Tibial artery (tissue), 4 donors: ENCODE results near the gene MKRN2OS.

Source experiments
- DNase-seq, 2 donors: peaks; one replicate each; pipeline ENCODE4 v3.0.0-alpha.2; 2019
- H3K27ac ChIP-seq, 2 donors: fragments of 200-600 bp; sonication (generic) in 1 of 2; 1 replicate in 1 of 2; 2 replicates in 1 of 2; pipeline ENCODE4 v1.5.1; 2018 to 2019; ENCODE audit warnings: mild to moderate bottlenecking in 1 of 2
- H3K27me3 ChIP-seq, 2 donors: fragments of 200-600 bp; sonication (generic) in 1 of 2; one replicate each; pipeline versions ENCODE4 v1.5.1 to v1.6.0; 2016 to 2019
- H3K36me3 ChIP-seq, 3 donors: fragments of 200-600 bp; sonication (generic) in 2 of 3; one replicate each; pipeline ENCODE4 v1.5.1; 2016 to 2019; ENCODE audit warnings: mild to moderate bottlenecking in 2 of 3
- H3K4me1 ChIP-seq, 4 donors: fragments of 200-600 bp; sonication (generic) in 2 of 4; 1 replicate in 3 of 4; 2 replicates in 1 of 4; pipeline ENCODE4 v1.5.1; 2016 to 2019
- H3K4me3 ChIP-seq, 2 donors: fragments of 200-600 bp; sonication (generic) in 1 of 2; 1 replicate in 1 of 2; 2 replicates in 1 of 2; pipeline ENCODE4 v1.5.1; 2018 to 2019; ENCODE audit warnings: mild to moderate bottlenecking in 2 of 2
- H3K9me3 ChIP-seq, 3 donors: fragments of 200-600 bp; sonication (generic) in 1 of 3; one replicate each; pipeline ENCODE4 v1.5.1; 2016 to 2019
- intact Hi-C: fragments of 100-400 bp; cut with DNase I; formaldehyde crosslinking; loops from one replicate; pipeline ENCODE4 v1.15.0; 2023; ENCODE audit warnings: low total_unique reads
- TF ChIP-seq, protein P1 (sequence below), 2 experiments: fragments of 200-600 bp in 1 of 2; fragments of 450-650 bp in 1 of 2; IDR thresholded peaks; one replicate each; pipeline ENCODE4 v1.5.1; 2017 to 2019; ENCODE audit warnings: antibody characterized with exemption in 2 of 2, mild to moderate bottlenecking in 1 of 2, moderate library complexity in 1 of 2

Gene MKRN2OS

DNA sequence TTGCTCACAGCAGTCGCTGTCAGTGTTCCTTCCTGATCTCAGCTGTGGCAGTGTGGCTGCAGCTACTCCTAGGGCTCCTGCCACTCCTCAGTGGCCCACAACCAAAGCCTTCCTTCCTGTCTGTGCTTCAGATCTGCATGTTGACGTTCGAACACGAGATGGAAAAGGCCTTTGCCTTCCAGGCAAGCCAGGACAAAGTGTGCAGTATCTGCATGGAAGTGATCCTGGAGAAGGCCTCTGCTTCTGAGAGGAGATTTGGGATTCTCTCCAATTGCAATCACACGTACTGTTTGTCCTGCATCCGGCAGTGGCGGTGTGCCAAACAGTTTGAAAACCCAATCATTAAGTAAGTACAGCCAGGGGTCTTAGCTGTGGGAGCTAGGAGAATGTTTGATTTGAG is 29.4 kb upstream of the MKRN2OS start:
- no peak for DNase-seq
- Histone ChIP-seq H3K27ac (no peak overlapping the region), H3K36me3 (peaks cover 79 to 100% (median 99%) of the 10 kb centered on the region in 3 donors), H3K4me3 (no peak overlapping the region), H3K4me1 (no peaks in the 10 kb centered on the region), H3K27me3 (no peaks in the 10 kb centered on the region), H3K9me3 (no peaks in the 10 kb centered on the region)
- TF ChIP-seq, protein P1, sequence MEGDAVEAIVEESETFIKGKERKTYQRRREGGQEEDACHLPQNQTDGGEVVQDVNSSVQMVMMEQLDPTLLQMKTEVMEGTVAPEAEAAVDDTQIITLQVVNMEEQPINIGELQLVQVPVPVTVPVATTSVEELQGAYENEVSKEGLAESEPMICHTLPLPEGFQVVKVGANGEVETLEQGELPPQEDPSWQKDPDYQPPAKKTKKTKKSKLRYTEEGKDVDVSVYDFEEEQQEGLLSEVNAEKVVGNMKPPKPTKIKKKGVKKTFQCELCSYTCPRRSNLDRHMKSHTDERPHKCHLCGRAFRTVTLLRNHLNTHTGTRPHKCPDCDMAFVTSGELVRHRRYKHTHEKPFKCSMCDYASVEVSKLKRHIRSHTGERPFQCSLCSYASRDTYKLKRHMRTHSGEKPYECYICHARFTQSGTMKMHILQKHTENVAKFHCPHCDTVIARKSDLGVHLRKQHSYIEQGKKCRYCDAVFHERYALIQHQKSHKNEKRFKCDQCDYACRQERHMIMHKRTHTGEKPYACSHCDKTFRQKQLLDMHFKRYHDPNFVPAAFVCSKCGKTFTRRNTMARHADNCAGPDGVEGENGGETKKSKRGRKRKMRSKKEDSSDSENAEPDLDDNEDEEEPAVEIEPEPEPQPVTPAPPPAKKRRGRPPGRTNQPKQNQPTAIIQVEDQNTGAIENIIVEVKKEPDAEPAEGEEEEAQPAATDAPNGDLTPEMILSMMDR (IDR thresholded peaks at IDR 0.05) = no peak
- intact Hi-C loops = no loop called here

DNA sequence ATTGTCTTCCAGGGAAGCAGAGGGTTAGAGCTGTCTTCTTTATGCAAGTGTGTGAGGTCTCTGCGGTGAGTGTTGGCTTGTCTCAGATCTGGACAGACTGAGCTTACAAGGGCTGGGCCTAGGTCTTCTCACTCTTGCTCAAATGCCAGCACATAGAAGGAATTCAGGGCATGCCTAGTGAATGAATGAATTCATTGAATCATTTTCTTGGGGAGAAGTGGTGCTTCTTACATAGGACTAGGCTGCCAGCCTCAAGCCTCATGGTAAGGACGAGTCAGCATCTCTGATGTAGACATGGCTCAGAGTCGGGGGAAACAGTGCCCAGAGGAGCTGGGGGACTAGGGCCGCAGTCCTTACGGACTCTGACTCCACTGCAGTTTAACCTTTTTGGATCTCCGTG is 28.8 kb upstream of the MKRN2OS start:
- DNase-seq = no peak
- TF ChIP-seq, protein P1 (IDR thresholded peaks at IDR 0.05) = no peak
- Histone ChIP-seq H3K27ac (no peak overlapping the region), H3K36me3 (peaks cover 83 to 100% (median 97%) of the 10 kb centered on the region in 3 donors), H3K4me1 (no peaks in the 10 kb centered on the region), H3K27me3 (no peaks in the 10 kb centered on the region), H3K4me3 (no peak overlapping the region), H3K9me3 (no peaks in the 10 kb centered on the region)
- intact Hi-C loops = no loop called here

DNA sequence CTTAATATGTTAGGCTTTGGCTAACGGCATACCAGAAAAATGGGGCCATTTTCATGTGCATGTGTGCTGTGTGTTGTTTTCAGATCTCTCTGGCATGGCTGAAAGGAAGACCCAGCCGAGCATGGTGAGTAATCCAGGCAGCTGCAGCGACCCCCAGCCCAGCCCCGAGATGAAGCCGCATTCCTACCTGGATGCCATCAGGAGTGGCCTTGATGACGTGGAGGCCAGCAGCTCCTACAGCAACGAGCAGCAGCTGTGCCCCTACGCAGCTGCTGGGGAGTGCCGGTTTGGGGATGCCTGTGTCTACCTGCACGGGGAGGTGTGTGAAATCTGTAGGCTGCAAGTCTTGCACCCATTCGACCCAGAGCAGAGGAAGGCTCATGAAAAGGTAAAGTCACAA is 26.7 kb upstream of the MKRN2OS start:
- Histone ChIP-seq H3K27ac (no peak overlapping the region), H3K4me1 (no peaks in the 10 kb centered on the region), H3K4me3 (no peak overlapping the region), H3K36me3 (peaks cover 74 to 84% (median 75%) of the 10 kb centered on the region in 3 donors), H3K9me3 (no peaks in the 10 kb centered on the region), H3K27me3 (no peaks in the 10 kb centered on the region)
- TF ChIP-seq, protein P1 (IDR thresholded peaks at IDR 0.05) = no peak
- intact Hi-C loops = no loop called here
- DNase-seq = no peak

DNA sequence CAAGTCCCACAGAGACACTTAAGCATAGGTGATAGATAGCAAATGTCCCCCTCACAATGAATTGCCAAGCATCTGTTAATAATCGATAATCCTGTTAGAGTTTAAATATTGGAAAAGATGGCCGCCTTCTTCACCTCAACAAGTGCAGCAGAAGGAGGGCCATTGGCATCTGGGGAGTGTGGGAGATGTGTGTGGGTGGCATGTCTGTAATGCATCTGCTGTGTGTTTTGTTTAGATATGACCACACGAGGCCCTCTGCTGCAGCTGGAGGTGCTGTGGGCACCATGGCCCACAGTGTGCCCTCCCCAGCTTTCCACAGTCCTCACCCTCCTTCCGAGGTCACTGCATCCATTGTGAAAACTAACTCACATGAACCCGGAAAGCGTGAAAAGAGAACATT is 24.5 kb upstream of the MKRN2OS start:
- no peak overlapping the region for H3K27ac ChIP-seq
- TF ChIP-seq, protein P1 (IDR thresholded peaks at IDR 0.05) = no peak
- H3K4me3 ChIP-seq = no peak overlapping the region
- H3K27me3 ChIP-seq = no peaks in the 10 kb centered on the region
- peaks cover 0 to 7% (median 6%) of the 10 kb centered on the region in 3 donors for H3K9me3 ChIP-seq
- intact Hi-C loops = no loop called here
- peaks cover 54 to 62% (median 55%) of the 10 kb centered on the region in 3 donors for H3K36me3 ChIP-seq
- no peaks in the 10 kb centered on the region for H3K4me1 ChIP-seq
- no peak for DNase-seq

DNA sequence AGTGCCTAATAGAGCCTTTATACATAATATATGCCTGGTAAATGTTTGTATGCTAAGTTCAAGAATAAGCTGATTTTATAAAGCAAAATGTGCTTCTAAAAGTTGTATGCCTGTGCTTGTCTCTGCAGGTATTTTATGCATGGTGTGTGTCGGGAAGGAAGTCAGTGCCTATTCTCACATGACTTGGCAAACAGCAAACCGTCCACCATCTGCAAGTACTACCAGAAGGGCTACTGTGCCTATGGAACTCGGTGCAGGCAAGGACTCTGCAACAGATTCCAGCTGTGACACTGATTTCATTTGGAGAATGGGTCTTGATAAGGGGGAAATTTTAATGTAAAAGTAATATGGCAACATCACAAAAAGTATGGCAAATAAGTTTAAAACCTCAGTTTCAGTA is 23.4 kb upstream of the MKRN2OS start:
- DNase-seq = no peak
- no peaks in the 10 kb centered on the region for H3K4me1 ChIP-seq
- intact Hi-C loops = no loop called here
- no peaks in the 10 kb centered on the region for H3K27me3 ChIP-seq
- H3K36me3 ChIP-seq = peaks cover 43 to 51% (median 44%) of the 10 kb centered on the region in 3 donors
- H3K27ac ChIP-seq = no peak overlapping the region
- TF ChIP-seq, protein P1 (IDR thresholded peaks at IDR 0.05) = no peak
- no peak overlapping the region for H3K4me3 ChIP-seq
- peaks cover 0 to 7% (median 6%) of the 10 kb centered on the region in 3 donors for H3K9me3 ChIP-seq

DNA sequence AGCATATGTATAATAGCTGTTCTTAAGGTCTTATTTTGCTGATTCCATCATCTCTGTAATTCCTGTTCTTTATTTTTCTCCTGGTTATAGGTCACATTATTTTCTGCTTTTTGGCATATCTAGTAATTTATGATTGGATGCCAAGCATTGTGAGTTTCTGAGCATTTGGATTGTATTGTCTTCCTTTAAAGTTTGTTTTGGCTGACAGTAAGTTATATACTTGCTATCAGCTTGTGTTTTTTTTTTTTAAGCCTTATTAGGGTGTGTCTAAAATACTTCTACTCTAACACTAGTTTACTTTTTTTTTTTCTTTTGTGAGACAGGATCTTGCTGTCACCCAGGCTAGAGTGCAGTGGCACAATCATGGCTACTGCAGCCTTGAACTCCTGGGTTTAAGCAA is 21.7 kb upstream of the MKRN2OS start:
- TF ChIP-seq, protein P1 (IDR thresholded peaks at IDR 0.05) = no peak
- intact Hi-C loops = no loop called here
- Histone ChIP-seq H3K36me3 (peaks cover 25 to 33% (median 26%) of the 10 kb centered on the region in 3 donors), H3K4me1 (peaks cover 0 to 14% (median 7%) of the 10 kb centered on the region in 4 donors), H3K4me3 (no peak overlapping the region), H3K27ac (no peak overlapping the region), H3K9me3 (peaks cover 0 to 7% (median 6%) of the 10 kb centered on the region in 3 donors), H3K27me3 (no peaks in the 10 kb centered on the region)
- no peak for DNase-seq
